ENCODE data around the gene KANK3. TPM values are rescaled to one million over a fixed set of nuclear protein-coding genes. Genes with fewer than 3 reads are reported as not detected.

Gene KANK3
- total and polyA plus RNA-seq, 9 of the 15 experiments (the other 6 are each of a cell fraction or from before 2014, with no cell fraction given) = 0.03 to 0.40 (median 0.08) TPM; not detected in 6

GRCh38 chr19:8342684-8343482 lies at the start of gene KANK3 (continued):
- peak; percentile 90 for TF ChIP-seq SP1 (CRISPR knock-in tag; IDR thresholded peaks at IDR 0.05)
- no peak for TF ChIP-seq ETS2 (tag; IDR thresholded peaks at IDR 0.05; ENCODE audit: borderline replicate concordance, poor library complexity, severe bottlenecking)
- TF ChIP-seq TEAD4 (IDR thresholded peaks at IDR 0.05; ENCODE audit: low read length) = peak; percentile 85
- 0 out of 2 replicates have a peak, but pooled peaks have one; percentile 64 for TF ChIP-seq TEAD4 (CRISPR knock-in tag; IDR thresholded peaks at IDR 0.05; ENCODE audit: borderline replicate concordance)
- peak; percentile 66 for TF ChIP-seq CXXC5 (CRISPR knock-in tag; IDR thresholded peaks at IDR 0.05)
- peak; percentile 77; the same call in 1 of the 2 replicates for TF ChIP-seq KDM2B (CRISPR knock-in tag; IDR thresholded peaks at IDR 0.05)
- peak in 1 of 3 experiments; percentile 5; a peak in 1 of 6 replicates for TF ChIP-seq CTCF (IDR thresholded peaks at IDR 0.05 in 2 of 3, conservative IDR thresholded peaks at IDR 0.05 in 1 of 3; ENCODE audit: insufficient read depth in 2 of 3, low read depth in 1 of 3, low read length in 3 of 3)
- peak; percentile 89 for TF ChIP-seq SP2 (IDR thresholded peaks at IDR 0.05; ENCODE audit: extremely low read depth, low read depth, low read length, poor library complexity, severe bottlenecking)
- peak; percentile 81 for TF ChIP-seq CHD2 (IDR thresholded peaks at IDR 0.05; ENCODE audit: low read depth, low read length)
- TF ChIP-seq TSC22D4 (tag; IDR thresholded peaks at IDR 0.05) = no peak
- TF ChIP-seq TRIM24 (IDR thresholded peaks at IDR 0.05) = 0 out of 4 replicates have a peak, but pooled peaks of 1 of the 2 experiments have one; percentile 49
- TF ChIP-seq NCOA6 (IDR thresholded peaks at IDR 0.05) = peak; percentile 95
- no peak for TF ChIP-seq DIDO1 (tag; IDR thresholded peaks at IDR 0.05; ENCODE audit: low read depth)
- TF ChIP-seq THAP12 (CRISPR knock-in tag; IDR thresholded peaks at IDR 0.05) = no peak
- peak; percentile 53; the same call in 1 of the 2 replicates for TF ChIP-seq L3MBTL2 (IDR thresholded peaks at IDR 0.05)
- peak; percentile 100 for TF ChIP-seq PKNOX1 (IDR thresholded peaks at IDR 0.05)
- peak; percentile 14; the same call in 1 of the 2 replicates for TF ChIP-seq ZBTB7A (IDR thresholded peaks at IDR 0.05; ENCODE audit: borderline replicate concordance, control insufficient read depth, low read depth, low read length)
- TF ChIP-seq TOE1 (IDR thresholded peaks at IDR 0.05; ENCODE audit: borderline replicate concordance) = no peak
- TF ChIP-seq TOE1 (CRISPR knock-in tag; IDR thresholded peaks at IDR 0.05; ENCODE audit: borderline replicate concordance, low read depth) = no peak
- TF ChIP-seq ATF7 (IDR thresholded peaks at IDR 0.05) = peak; percentile 50; the same call in 1 of the 2 replicates
- TF ChIP-seq ESRRA (IDR thresholded peaks at IDR 0.05; ENCODE audit: borderline replicate concordance, low read depth) = 0 out of 2 replicates have a peak, but pooled peaks have one; percentile 30
- peak; percentile 92 for TF ChIP-seq NFYB (IDR thresholded peaks at IDR 0.05; ENCODE audit: extremely low read depth, insufficient read length)
- TF ChIP-seq ATF1 (CRISPR knock-in tag; IDR thresholded peaks at IDR 0.05) = no peak
- TF ChIP-seq ATF1 (tag; IDR thresholded peaks at IDR 0.05) = peak; percentile 70

Data from K562 (cell line).